ENCODE results near the gene FOXP1. TPM values are rescaled to one million over a fixed set of nuclear protein-coding genes. Genes with fewer than 3 reads are reported as not detected.

The FOXP1 gene
- polyA plus RNA-seq, 1 donor from 2014 or later = 5.6 TPM

GRCh38 chr3:71560665-71561064 lies 22.9 kb downstream of the FOXP1 start:
- Histone ChIP-seq H4K20me1 (ENCODE audit: insufficient read depth) (no peaks in the 10 kb centered on the region), H3K9ac (ENCODE audit: low read length) (no peak overlapping the region), H3K4me3 (ENCODE audit: low read length) (no peak overlapping the region), H3K27ac (ENCODE audit: low read length) (no peak overlapping the region), H3K9me2 (ENCODE audit: insufficient read depth, low read length) (no peaks in the 10 kb centered on the region), H3K27me3 (ENCODE audit: insufficient read depth, low read depth, low read length) (no peaks in the 10 kb centered on the region), H3K9me3 (ENCODE audit: low read length) (no peaks in the 10 kb centered on the region), H3K4me2 (ENCODE audit: low read length) (no peak overlapping the region), H2AFZ (ENCODE audit: low read depth, low read length) (no peak overlapping the region), H3F3A (ENCODE audit: insufficient read depth, low read length, poor library complexity, severe bottlenecking) (no peaks in the 10 kb centered on the region), H3K36me3 (ENCODE audit: insufficient read depth, low read length) (no peaks in the 10 kb centered on the region), H3K79me2 (replicated peaks; ENCODE audit: insufficient read depth, low read length) (no peaks in the 10 kb centered on the region)
- no peak for TF ChIP-seq EZH2 (IDR thresholded peaks at IDR 0.05; ENCODE audit: borderline replicate concordance, insufficient read depth, low read length, poor library complexity, severe bottlenecking)
- no peak for TF ChIP-seq CTCF (IDR thresholded peaks at IDR 0.05; ENCODE audit: poor library complexity, severe bottlenecking)
- TF ChIP-seq REST (IDR thresholded peaks at IDR 0.05; ENCODE audit: borderline replicate concordance) = no peak
- no peak for TF ChIP-seq EP300 (conservative IDR thresholded peaks at IDR 0.05; ENCODE audit: poor library complexity, severe bottlenecking)
- TF ChIP-seq RAD21 (conservative IDR thresholded peaks at IDR 0.05) = no peak
- no peak for TF ChIP-seq MXI1 (conservative IDR thresholded peaks at IDR 0.05; ENCODE audit: poor library complexity, severe bottlenecking)
- no peak for TF ChIP-seq SMC3 (conservative IDR thresholded peaks at IDR 0.05; ENCODE audit: poor library complexity)
- TF ChIP-seq TAF1 (IDR thresholded peaks at IDR 0.05; ENCODE audit: low read depth) = no peak
- no peak for TF ChIP-seq POLR2AphosphoS5 (IDR thresholded peaks at IDR 0.05)

- Histone ChIP-seq H2AFZ (ENCODE audit: low read depth, low read length) (no peak overlapping the region), H3K27ac (ENCODE audit: low read length) (no peak overlapping the region), H3K9me2 (ENCODE audit: insufficient read depth, low read length) (no peaks in the 10 kb centered on the region), H3K4me3 (ENCODE audit: low read length) (no peak overlapping the region), H3K4me2 (ENCODE audit: low read length) (no peak overlapping the region), H3K27me3 (ENCODE audit: insufficient read depth, low read depth, low read length) (no peaks in the 10 kb centered on the region), H4K20me1 (ENCODE audit: insufficient read depth) (no peaks in the 10 kb centered on the region), H3K36me3 (ENCODE audit: insufficient read depth, low read length) (no peaks in the 10 kb centered on the region), H3K9me3 (ENCODE audit: low read length) (no peaks in the 10 kb centered on the region), H3F3A (ENCODE audit: insufficient read depth, low read length, poor library complexity, severe bottlenecking) (no peaks in the 10 kb centered on the region), H3K79me2 (replicated peaks; ENCODE audit: insufficient read depth, low read length) (no peaks in the 10 kb centered on the region), H3K9ac (ENCODE audit: low read length) (no peak overlapping the region)
- no peak for TF ChIP-seq CTCF (IDR thresholded peaks at IDR 0.05; ENCODE audit: poor library complexity, severe bottlenecking)
- TF ChIP-seq TAF1 (IDR thresholded peaks at IDR 0.05; ENCODE audit: low read depth) = no peak
- TF ChIP-seq RAD21 (conservative IDR thresholded peaks at IDR 0.05) = no peak
- no peak for TF ChIP-seq REST (IDR thresholded peaks at IDR 0.05; ENCODE audit: borderline replicate concordance)
- TF ChIP-seq MXI1 (conservative IDR thresholded peaks at IDR 0.05; ENCODE audit: poor library complexity, severe bottlenecking) = no peak
- no peak for TF ChIP-seq EZH2 (IDR thresholded peaks at IDR 0.05; ENCODE audit: borderline replicate concordance, insufficient read depth, low read length, poor library complexity, severe bottlenecking)
- TF ChIP-seq SMC3 (conservative IDR thresholded peaks at IDR 0.05; ENCODE audit: poor library complexity) = no peak
- no peak for TF ChIP-seq POLR2AphosphoS5 (IDR thresholded peaks at IDR 0.05)
- no peak for TF ChIP-seq EP300 (conservative IDR thresholded peaks at IDR 0.05; ENCODE audit: poor library complexity, severe bottlenecking)
Measured at GRCh38 chr3:71559578-71560162, 23.9 kb downstream of the FOXP1 start.
